ENCODE results near the gene NDUFA11.
"Not testable (repeated sequence)": the region's sequence is repeated elsewhere in the genome, so short reads cannot be mapped to it uniquely, and the experiment has no call there.

Gene NDUFA11

GRCh38 chr19:5857203-5858081 lies 46.1 kb downstream of the NDUFA11 start:
- DNase-seq (ENCODE audit: low spot score), result no peak

GRCh38 chr19:5855151-5855550 lies 48.4 kb downstream of the NDUFA11 start:
- DNase-seq (ENCODE audit: low spot score), result not testable (repeated sequence)

- not testable (repeated sequence) for DNase-seq (ENCODE audit: low spot score)
Measured at GRCh38 chr19:5854121-5854520, 49.5 kb downstream of the NDUFA11 start.

GRCh38 chr19:5851302-5851701 lies 52.3 kb downstream of the NDUFA11 start, which contains the start of gene FUT3:
Gene FUT3, minus strand, starts transcription at chr19:5851449.
- DNase-seq (ENCODE audit: low spot score), result no peak

- no peak for DNase-seq (ENCODE audit: low spot score)
Measured at GRCh38 chr19:5850743-5851293, 52.8 kb downstream of the NDUFA11 start.

DNA sequence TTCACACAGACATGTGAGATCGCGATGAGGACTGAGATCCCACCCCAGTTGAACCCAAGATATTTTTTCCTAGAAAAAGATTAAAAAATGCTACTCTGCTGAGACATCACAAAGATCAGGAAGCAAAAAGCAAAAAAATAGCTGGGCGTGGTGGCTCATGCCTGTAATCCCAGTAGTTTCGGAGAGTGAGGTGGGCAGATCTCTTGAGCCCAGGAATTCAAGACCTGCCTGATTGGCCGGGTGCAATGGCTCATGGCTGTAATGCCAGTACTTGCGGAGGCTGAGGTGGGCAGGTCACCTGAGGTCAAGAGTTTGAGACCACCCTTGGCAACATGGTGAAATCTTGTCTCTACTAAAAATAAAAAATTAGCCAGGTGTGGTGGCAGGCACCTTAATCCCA lies 53.4 kb downstream of the NDUFA11 start:
- DNase-seq (ENCODE audit: low spot score), result no peak

DNA sequence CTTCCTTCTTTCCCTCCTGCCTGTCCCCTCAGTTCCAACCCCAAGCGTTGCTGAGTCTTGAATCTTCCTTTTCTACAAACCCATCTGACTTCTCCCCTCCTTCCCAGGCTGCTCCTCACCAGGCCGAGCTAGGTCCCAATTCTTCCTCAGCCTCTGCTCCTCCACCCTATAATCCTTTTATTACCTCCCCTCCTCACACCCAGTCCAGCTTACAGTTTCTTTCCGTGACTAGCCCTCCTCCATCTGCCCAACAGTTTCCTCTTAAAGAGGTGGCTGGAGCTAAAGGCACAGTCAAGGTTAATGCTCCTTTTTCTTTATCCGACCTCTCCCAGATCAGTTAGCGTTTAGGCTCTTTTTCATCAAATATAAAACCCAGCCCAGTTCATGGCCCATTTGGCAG lies 55.0 kb downstream of the NDUFA11 start:
- not testable (repeated sequence) for DNase-seq (ENCODE audit: low spot score)

DNA sequence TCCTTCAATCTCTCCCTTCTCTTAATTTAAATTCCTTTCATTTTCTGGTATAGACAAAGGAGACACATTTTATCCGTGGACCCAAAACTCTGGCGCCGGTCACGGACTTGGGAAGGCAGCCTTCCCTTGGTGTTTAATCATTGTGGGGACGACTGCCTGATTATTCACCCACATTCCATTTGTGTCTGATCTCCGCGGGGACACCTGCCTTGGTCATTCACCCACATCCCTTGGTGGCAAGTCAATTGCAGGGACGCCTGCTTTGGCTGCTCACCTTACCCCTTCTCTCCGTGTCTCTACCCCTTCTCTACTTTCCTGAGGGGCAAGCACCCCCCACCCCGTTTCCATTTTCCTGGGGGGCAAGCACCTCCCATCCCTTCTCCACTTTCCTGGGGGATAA lies 55.7 kb downstream of the NDUFA11 start:
- DNase-seq (ENCODE audit: low spot score), result not testable (repeated sequence)

All from globus pallidus (tissue), 1 donor.